Caco-2 (cell line): ENCODE results near the gene ROPN1L. TPM values are rescaled to one million over a fixed set of nuclear protein-coding genes. Genes with fewer than 3 reads are reported as not detected.

Experiments used
- BruUV-seq: library from RNA; stranded (reverse); fragments of 400-500 nt; replicated peaks from 2 replicates; lab custom pipeline; 2021; lab: Mats Ljungman, UMichigan
- CTCF ChIA-PET: fragments of 300-600 bp; sonication (Branson Sonifier 250); formaldehyde crosslinking; loops from one replicate; lab custom pipeline; 2022; ENCODE audit warnings: antibody characterized with exemption; lab: Charles Lee
- POLR2A ChIA-PET: fragments of 300-600 bp; sonication (Branson Sonifier 250); formaldehyde crosslinking; loops from one replicate; lab custom pipeline; 2022; ENCODE audit warnings: antibody characterized with exemption; lab: Charles Lee
- DNase-seq, 2 experiments: peaks; one replicate each; pipeline versions ENCODE4 v3.0.0 to v3.0.0-alpha.2; 2020 to 2022
- H3K27me3 ChIP-seq: replicated peaks from 2 replicates; pipeline ENCODE4 v1.6.0; 2011; ENCODE audit warnings: low read length; ENCODE audit not compliant: control insufficient read depth, insufficient read depth
- H3K36me3 ChIP-seq: 2 replicates; pipeline ENCODE4 v1.5.1; 2011; ENCODE audit warnings: low read length; ENCODE audit not compliant: control insufficient read depth, insufficient read depth
- H3K4me1 ChIP-seq: fragments of 250-450 bp; sonication (Bioruptor Pico); 2 replicates; pipeline ENCODE4 v1.5.1; 2020; ENCODE audit warnings: mild to moderate bottlenecking
- H3K4me3 ChIP-seq: 2 replicates; pipeline ENCODE4 v1.5.1; 2011; ENCODE audit warnings: low read depth, mild to moderate bottlenecking, control low read depth, low read length
- H3K9me3 ChIP-seq: fragments of 250-450 bp; sonication (Bioruptor Pico); 2 replicates; pipeline ENCODE4 v1.5.1; 2020; ENCODE audit warnings: mild to moderate bottlenecking, moderate library complexity
- H3K27ac Mint-ChIP-seq: one replicate; pipeline ENCODE4 v1.8.0; 2022; ENCODE audit warnings: mixed read lengths; ENCODE audit not compliant: unreplicated experiment
- H3K27me3 Mint-ChIP-seq: one replicate; pipeline ENCODE4 v1.8.0; 2022; ENCODE audit warnings: mixed read lengths; ENCODE audit not compliant: insufficient read depth, unreplicated experiment
- H3K36me3 Mint-ChIP-seq: one replicate; pipeline ENCODE4 v1.8.0; 2022; ENCODE audit warnings: mild to moderate bottlenecking, mixed read lengths; ENCODE audit not compliant: insufficient read depth, unreplicated experiment
- H3K4me1 Mint-ChIP-seq: one replicate; pipeline ENCODE4 v1.8.0; 2022; ENCODE audit warnings: low read depth, mixed read lengths; ENCODE audit not compliant: unreplicated experiment
- H3K4me3 Mint-ChIP-seq: one replicate; pipeline ENCODE4 v1.8.0; 2022; ENCODE audit warnings: mild to moderate bottlenecking, moderate library complexity, mixed read lengths; ENCODE audit not compliant: unreplicated experiment
- H3K9me3 Mint-ChIP-seq: one replicate; pipeline ENCODE4 v1.8.0; 2022; ENCODE audit warnings: mixed read lengths; ENCODE audit not compliant: unreplicated experiment
- intact Hi-C: fragments of 100-400 bp; cut with micrococcal nuclease; formaldehyde crosslinking; loops from one replicate; pipeline ENCODE4 v1.10.0; 2022; ENCODE audit not compliant: unreplicated experiment
- total RNA-seq: library from RNA; stranded (reverse); gene quantifications from 2 replicates; pipeline ENCODE4 v1.2.3, GENCODE V29; 2022
- TF ChIP-seq, protein P1 (sequence below), 2 experiments: fragments of 200-600 bp in 1 of 2; IDR thresholded peaks; 1 replicate in 1 of 2; 2 replicates in 1 of 2; pipeline versions ENCODE4 v1.5.1 to v1.8.0; 2011 to 2022; ENCODE audit warnings: antibody characterized with exemption in 1 of 2, control low read depth in 1 of 2, inconsistent platforms in 1 of 2, low read depth in 1 of 2, low read length in 1 of 2, mild to moderate bottlenecking in 1 of 2, moderate library complexity in 1 of 2; ENCODE audit not compliant: insufficient read depth in 1 of 2, severe bottlenecking in 1 of 2, unreplicated experiment in 1 of 2

ROPN1L gene
- total RNA-seq, 1 experiment from 2014 or later: 0.48 TPM

DNA sequence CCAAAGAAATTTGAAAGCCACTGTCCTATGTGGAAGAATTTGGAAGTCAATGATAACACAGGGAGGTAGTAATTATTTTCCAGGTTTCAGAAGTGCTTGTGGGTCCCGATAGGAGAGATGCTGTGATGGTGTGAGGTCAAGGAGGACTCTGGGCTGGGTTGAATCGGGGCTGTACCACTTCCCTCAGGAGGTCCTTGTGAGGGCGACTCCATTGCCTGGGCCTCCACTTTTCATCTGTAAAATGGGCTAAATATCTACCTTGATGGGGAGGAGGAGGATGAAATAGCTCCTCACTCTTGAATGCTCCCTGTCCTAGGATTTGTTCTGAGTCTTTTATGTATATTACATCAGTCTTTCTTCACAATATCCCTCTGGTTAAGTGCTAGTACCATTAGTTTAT is 59.0 kb downstream of the ROPN1L start:
- intact Hi-C loops: no loop called here
- peaks cover 20% of the 10 kb centered on the region for H3K36me3 Mint-ChIP-seq
- H3K27me3 Mint-ChIP-seq: no peaks in the 10 kb centered on the region
- ChIA-PET POLR2A (no interaction called here), CTCF (interaction anchor here (0.7 kb wide), 1 partner anchor 20 kb away, joined by 5 read pairs; no protein-coding TSS in a partner anchor)
- no peak overlapping the region for H3K4me3 ChIP-seq
- no peak overlapping the region for H3K4me3 Mint-ChIP-seq
- BruUV-seq: no TSS peak
- H3K4me1 ChIP-seq: peaks cover 17% of the 10 kb centered on the region
- H3K36me3 ChIP-seq: no peaks in the 10 kb centered on the region
- peaks cover 8% of the 10 kb centered on the region for H3K9me3 Mint-ChIP-seq
- peaks cover 6% of the 10 kb centered on the region for H3K4me1 Mint-ChIP-seq
- H3K9me3 ChIP-seq: peaks cover 18% of the 10 kb centered on the region
- H3K27ac Mint-ChIP-seq: no peak overlapping the region
- DNase-seq: no peak
- TF ChIP-seq, protein P1, sequence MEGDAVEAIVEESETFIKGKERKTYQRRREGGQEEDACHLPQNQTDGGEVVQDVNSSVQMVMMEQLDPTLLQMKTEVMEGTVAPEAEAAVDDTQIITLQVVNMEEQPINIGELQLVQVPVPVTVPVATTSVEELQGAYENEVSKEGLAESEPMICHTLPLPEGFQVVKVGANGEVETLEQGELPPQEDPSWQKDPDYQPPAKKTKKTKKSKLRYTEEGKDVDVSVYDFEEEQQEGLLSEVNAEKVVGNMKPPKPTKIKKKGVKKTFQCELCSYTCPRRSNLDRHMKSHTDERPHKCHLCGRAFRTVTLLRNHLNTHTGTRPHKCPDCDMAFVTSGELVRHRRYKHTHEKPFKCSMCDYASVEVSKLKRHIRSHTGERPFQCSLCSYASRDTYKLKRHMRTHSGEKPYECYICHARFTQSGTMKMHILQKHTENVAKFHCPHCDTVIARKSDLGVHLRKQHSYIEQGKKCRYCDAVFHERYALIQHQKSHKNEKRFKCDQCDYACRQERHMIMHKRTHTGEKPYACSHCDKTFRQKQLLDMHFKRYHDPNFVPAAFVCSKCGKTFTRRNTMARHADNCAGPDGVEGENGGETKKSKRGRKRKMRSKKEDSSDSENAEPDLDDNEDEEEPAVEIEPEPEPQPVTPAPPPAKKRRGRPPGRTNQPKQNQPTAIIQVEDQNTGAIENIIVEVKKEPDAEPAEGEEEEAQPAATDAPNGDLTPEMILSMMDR (IDR thresholded peaks at IDR 0.05; ENCODE audit: insufficient read depth in 1 of 2, low read depth in 1 of 2, low read length in 1 of 2, severe bottlenecking in 1 of 2, unreplicated experiment in 1 of 2): no peak
- no peaks in the 10 kb centered on the region for H3K27me3 ChIP-seq

DNA sequence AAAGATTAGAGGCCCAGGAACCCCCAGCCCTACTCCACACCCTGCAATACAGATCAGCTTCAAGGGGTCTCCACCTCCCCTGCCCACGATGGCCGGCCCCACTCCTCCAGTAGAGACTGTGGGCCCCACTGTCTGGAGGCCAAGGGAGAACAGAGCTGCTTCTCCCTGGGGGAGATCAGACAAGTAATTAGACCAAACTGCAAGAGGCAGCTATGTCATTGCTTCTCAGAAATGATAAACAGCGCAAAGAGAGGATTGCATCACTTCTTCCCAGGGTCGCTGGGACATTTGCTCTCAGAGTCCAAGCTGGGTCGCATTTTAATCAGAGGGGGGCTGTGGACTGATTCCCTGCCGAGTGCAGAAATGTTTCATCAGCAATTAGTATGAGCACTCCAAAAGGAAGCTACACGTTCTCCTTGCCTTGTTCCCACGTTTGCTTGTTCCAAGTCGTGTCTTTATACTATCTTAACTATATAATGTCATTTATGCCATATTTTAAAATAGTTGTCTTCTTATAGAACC is 59.9 kb downstream of the ROPN1L start:
- ChIA-PET CTCF (no interaction called here), POLR2A (no interaction called here)
- H3K36me3 Mint-ChIP-seq: peaks cover 13% of the 10 kb centered on the region
- no peak overlapping the region for H3K27ac Mint-ChIP-seq
- H3K4me1 Mint-ChIP-seq: peaks cover 6% of the 10 kb centered on the region
- no peaks in the 10 kb centered on the region for H3K27me3 Mint-ChIP-seq
- peaks cover 8% of the 10 kb centered on the region for H3K9me3 Mint-ChIP-seq
- TF ChIP-seq, protein P1 (IDR thresholded peaks at IDR 0.05; ENCODE audit: insufficient read depth in 1 of 2, low read depth in 1 of 2, low read length in 1 of 2, severe bottlenecking in 1 of 2, unreplicated experiment in 1 of 2): no peak
- no peak overlapping the region for H3K4me3 ChIP-seq
- H3K27me3 ChIP-seq: no peaks in the 10 kb centered on the region
- H3K4me1 ChIP-seq: peaks cover 17% of the 10 kb centered on the region
- no TSS peak for BruUV-seq
- DNase-seq: no peak
- intact Hi-C loops: no loop called here
- H3K4me3 Mint-ChIP-seq: no peak overlapping the region
- peaks cover 8% of the 10 kb centered on the region for H3K9me3 ChIP-seq
- no peaks in the 10 kb centered on the region for H3K36me3 ChIP-seq

DNA sequence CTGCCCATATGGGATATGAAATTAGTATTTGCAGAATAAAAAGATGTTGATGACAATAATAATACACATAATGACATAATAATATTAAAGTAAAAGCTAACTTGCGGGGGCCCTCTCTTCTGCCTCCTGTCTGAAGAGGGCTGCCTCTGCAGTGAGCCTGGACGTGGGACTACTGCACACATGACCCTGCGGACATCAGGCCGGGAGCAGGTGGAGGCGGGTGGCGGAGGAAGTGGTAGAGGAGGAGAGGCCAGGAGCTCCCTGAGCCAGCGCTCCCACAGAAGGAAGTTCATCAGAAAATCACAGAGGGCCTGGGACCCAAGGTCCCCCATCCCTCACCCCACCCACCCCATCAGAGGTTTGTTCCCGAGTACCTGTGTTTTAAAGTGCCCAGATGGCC is 60.5 kb downstream of the ROPN1L start:
- peaks cover 8% of the 10 kb centered on the region for H3K36me3 Mint-ChIP-seq
- no peaks in the 10 kb centered on the region for H3K27me3 Mint-ChIP-seq
- no peaks in the 10 kb centered on the region for H3K36me3 ChIP-seq
- H3K9me3 Mint-ChIP-seq: peaks cover 8% of the 10 kb centered on the region
- TF ChIP-seq, protein P1 (IDR thresholded peaks at IDR 0.05; ENCODE audit: insufficient read depth in 1 of 2, low read depth in 1 of 2, low read length in 1 of 2, severe bottlenecking in 1 of 2, unreplicated experiment in 1 of 2): no peak
- no TSS peak for BruUV-seq
- no peak overlapping the region for H3K4me3 ChIP-seq
- H3K9me3 ChIP-seq: peaks cover 6% of the 10 kb centered on the region; the same call in 1 of the 2 replicates
- ChIA-PET POLR2A (no interaction called here), CTCF (no interaction called here)
- DNase-seq: no peak
- peaks cover 6% of the 10 kb centered on the region for H3K4me1 Mint-ChIP-seq
- H3K4me3 Mint-ChIP-seq: no peak overlapping the region
- intact Hi-C loops: no loop called here
- no peak overlapping the region for H3K27ac Mint-ChIP-seq
- H3K27me3 ChIP-seq: no peaks in the 10 kb centered on the region
- H3K4me1 ChIP-seq: peaks cover 18% of the 10 kb centered on the region
